SU-DHL-6 (cell line): ENCODE measurements around the gene ELAVL2.

ENCODE experiments used
- H2AFZ ChIP-seq: fragments of 200-600 bp; sonication (generic); 2 replicates; pipeline ENCODE4 v1.6.1; 2014; ENCODE audit warnings: low read depth, mild to moderate bottlenecking, moderate library complexity, mixed read lengths, antibody characterized with exemption, low read length; ENCODE audit not compliant: severe bottlenecking
- H3F3A ChIP-seq: fragments of 200-600 bp; shearing (Covaris generic); 2 replicates; pipeline ENCODE4 v1.6.0; 2016; ENCODE audit warnings: antibody characterized with exemption, mild to moderate bottlenecking; ENCODE audit not compliant: insufficient read depth
- H3K27ac ChIP-seq: fragments of 200-600 bp; sonication (generic); 2 replicates; pipeline ENCODE4 v1.5.1; 2016; ENCODE audit warnings: low read depth, mild to moderate bottlenecking, low read length, moderate library complexity, mixed read lengths
- H3K27me3 ChIP-seq: fragments of 200-600 bp; sonication (generic), shearing (Covaris generic); 2 replicates; pipeline ENCODE4 v1.6.0; 2014; ENCODE audit warnings: mild to moderate bottlenecking, low read length
- H3K36me3 ChIP-seq: fragments of 200-600 bp; sonication (generic); 2 replicates; pipeline ENCODE4 v1.6.1; 2014; ENCODE audit warnings: mild to moderate bottlenecking, low read length, mixed read lengths
- H3K4me2 ChIP-seq: fragments of 300-600, 200-600 bp; shearing (Covaris generic), sonication (generic); 2 replicates; pipeline ENCODE4 v1.6.0; 2014; ENCODE audit warnings: low read length, low read depth, mild to moderate bottlenecking; ENCODE audit not compliant: poor library complexity, severe bottlenecking
- H3K4me3 ChIP-seq: fragments of 200-600 bp; sonication (generic); 2 replicates; pipeline ENCODE4 v1.5.1; 2014; ENCODE audit warnings: antibody characterized with exemption, low read length, mild to moderate bottlenecking, mixed read lengths; ENCODE audit not compliant: insufficient read depth, poor library complexity, severe bottlenecking
- H3K79me2 ChIP-seq: fragments of 200-600 bp; sonication (generic); 2 replicates; pipeline ENCODE4 v1.6.1; 2014; ENCODE audit warnings: mild to moderate bottlenecking, low read length, moderate library complexity; ENCODE audit not compliant: insufficient read depth
- H3K9ac ChIP-seq: fragments of 200-600 bp; sonication (generic); 2 replicates; pipeline ENCODE4 v1.7.0; 2014; ENCODE audit warnings: mild to moderate bottlenecking, low read length
- H3K9me2 ChIP-seq: fragments of 200-600 bp; sonication (generic); replicated peaks from 2 replicates; pipeline ENCODE4 v1.6.1; 2014; ENCODE audit warnings: low read length; ENCODE audit not compliant: insufficient read depth
- H3K9me3 ChIP-seq: fragments of 200-600 bp; sonication (generic); 2 replicates; pipeline ENCODE4 v1.6.1; 2014; ENCODE audit warnings: low read length, mixed read lengths; ENCODE audit not compliant: insufficient read depth
- H4K20me1 ChIP-seq: fragments of 200-600 bp; sonication (generic); 2 replicates; pipeline ENCODE4 v1.6.1; 2014; ENCODE audit warnings: low read depth, mild to moderate bottlenecking, antibody characterized with exemption, low read length, moderate library complexity, mixed read lengths
- EZH2phosphoT487 ChIP-seq: fragments of 200-600 bp; sonication (generic), shearing (Covaris generic); conservative IDR thresholded peaks from 2 replicates; pipeline ENCODE4 v1.6.1; 2018; ENCODE audit warnings: mild to moderate bottlenecking, antibody characterized with exemption, low read length, moderate library complexity, mixed read lengths
- TF ChIP-seq, protein P1 (sequence below): fragments of 200-600 bp; sonication (generic); IDR thresholded peaks from one replicate; pipeline ENCODE4 v1.5.1; 2017; ENCODE audit warnings: antibody characterized with exemption, mild to moderate bottlenecking, low read length, moderate library complexity; ENCODE audit not compliant: insufficient read depth, poor library complexity, severe bottlenecking

Gene ELAVL2

GRCh38 chr9:23823269-23823668 is 2.8 kb downstream of the ELAVL2 start:
- Histone ChIP-seq H3K9ac (no peak overlapping the region), H3K27me3 (no peaks in the 10 kb centered on the region), H3F3A (no peaks in the 10 kb centered on the region), H3K9me2 (no peaks in the 10 kb centered on the region), H3K9me3 (no peaks in the 10 kb centered on the region), H3K36me3 (no peaks in the 10 kb centered on the region), H3K79me2 (no peaks in the 10 kb centered on the region), H4K20me1 (no peaks in the 10 kb centered on the region), H3K27ac (no peak overlapping the region), H2AFZ (no peak overlapping the region), H3K4me3 (no peak overlapping the region), H3K4me2 (no peak overlapping the region)
- TF ChIP-seq, protein P1, sequence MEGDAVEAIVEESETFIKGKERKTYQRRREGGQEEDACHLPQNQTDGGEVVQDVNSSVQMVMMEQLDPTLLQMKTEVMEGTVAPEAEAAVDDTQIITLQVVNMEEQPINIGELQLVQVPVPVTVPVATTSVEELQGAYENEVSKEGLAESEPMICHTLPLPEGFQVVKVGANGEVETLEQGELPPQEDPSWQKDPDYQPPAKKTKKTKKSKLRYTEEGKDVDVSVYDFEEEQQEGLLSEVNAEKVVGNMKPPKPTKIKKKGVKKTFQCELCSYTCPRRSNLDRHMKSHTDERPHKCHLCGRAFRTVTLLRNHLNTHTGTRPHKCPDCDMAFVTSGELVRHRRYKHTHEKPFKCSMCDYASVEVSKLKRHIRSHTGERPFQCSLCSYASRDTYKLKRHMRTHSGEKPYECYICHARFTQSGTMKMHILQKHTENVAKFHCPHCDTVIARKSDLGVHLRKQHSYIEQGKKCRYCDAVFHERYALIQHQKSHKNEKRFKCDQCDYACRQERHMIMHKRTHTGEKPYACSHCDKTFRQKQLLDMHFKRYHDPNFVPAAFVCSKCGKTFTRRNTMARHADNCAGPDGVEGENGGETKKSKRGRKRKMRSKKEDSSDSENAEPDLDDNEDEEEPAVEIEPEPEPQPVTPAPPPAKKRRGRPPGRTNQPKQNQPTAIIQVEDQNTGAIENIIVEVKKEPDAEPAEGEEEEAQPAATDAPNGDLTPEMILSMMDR: no peak
- no peak for TF ChIP-seq EZH2phosphoT487

DNA sequence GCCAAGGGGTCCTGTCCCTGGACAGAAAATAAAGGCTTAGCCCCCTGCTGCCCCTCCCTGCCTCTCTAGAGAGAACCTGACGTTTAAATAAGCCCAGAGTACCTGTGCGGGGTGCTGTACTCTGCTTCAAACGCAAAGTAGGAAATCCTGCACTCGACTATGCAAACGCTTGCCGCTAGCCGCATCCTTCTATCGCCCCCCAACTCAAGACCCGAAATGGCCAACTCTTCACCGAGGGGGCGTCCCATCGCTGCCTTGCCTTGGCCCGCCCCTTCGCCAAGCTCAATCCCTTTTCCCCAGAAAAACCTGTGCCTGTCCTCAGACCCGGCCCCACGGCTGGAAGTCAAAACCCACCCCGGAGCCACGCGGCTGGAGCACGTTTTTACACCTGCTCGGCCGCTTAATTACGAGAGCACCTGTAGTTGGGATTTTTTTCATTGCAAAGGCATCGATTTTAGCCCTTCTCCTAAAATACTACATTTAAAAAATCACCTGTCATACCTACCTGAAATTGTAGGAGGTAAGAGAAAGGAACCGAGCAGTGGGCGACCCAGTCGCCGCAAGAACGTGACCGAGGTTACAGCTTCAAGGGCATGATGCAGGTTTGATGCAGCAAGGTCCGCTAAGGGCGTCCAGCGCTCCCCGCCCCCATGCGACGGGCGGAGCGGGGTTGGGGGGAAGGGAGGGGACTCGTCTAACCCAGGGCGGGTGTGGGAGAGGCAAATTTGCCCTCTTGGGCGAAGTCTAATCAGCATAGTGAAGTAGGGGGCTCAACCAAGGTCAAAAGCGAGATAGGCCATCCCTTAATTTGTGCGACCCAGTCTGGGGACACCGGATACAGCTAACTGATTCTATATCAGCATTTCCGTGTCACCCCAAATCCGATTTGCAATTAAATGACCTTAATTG is 3.5 kb downstream of the ELAVL2 start:
- H3K9me3 ChIP-seq: no peaks in the 10 kb centered on the region
- no peaks in the 10 kb centered on the region for H4K20me1 ChIP-seq
- TF ChIP-seq EZH2phosphoT487: no peak
- no peaks in the 10 kb centered on the region for H3F3A ChIP-seq
- no peak overlapping the region for H3K27ac ChIP-seq
- H3K27me3 ChIP-seq: no peaks in the 10 kb centered on the region
- no peak overlapping the region for H3K9ac ChIP-seq
- no peak overlapping the region for H3K4me3 ChIP-seq
- H3K79me2 ChIP-seq: no peaks in the 10 kb centered on the region
- no peak overlapping the region for H3K4me2 ChIP-seq
- H2AFZ ChIP-seq: no peak overlapping the region
- H3K9me2 ChIP-seq: no peaks in the 10 kb centered on the region
- H3K36me3 ChIP-seq: no peaks in the 10 kb centered on the region

DNA sequence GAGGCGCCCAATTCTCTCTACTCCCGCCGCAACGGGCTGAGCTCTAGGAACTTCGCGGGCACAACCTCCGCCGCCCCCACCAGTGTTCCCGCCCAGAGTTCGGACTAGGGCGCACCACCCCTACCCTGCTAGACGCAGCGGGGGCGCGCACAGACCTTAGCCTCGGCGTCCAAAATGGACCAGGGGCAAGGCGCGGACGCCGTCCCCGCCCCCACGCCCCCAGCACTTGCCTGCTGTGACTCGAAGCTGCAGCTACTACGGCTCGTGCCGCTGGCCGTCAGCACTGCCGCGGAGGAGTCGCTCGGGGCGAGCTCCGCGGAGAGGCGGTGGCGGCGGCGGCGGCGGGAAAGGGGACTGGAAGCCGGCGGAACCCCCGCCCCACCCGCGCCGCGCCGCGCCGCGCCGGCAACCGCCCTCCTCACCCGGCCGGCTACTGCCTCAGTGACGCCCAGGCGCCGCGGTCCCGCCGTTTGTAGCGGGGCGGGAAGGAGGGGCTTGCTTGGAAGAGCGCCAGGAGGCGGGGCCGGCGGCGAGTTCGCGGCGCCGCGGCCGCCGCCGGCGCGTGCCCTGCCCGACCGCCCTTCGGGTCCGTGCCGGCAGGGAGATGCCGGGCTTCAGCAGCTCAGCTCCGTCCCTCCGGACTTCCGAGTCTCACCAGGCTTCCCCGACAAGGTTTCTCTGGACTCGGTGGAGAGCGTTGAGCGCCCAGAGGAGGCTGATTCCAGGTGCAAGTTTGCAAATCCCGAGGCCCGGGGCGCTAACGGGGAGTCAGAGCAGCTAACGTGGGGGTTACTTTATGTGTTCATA is 4.5 kb downstream of the ELAVL2 start:
- H4K20me1 ChIP-seq: no peaks in the 10 kb centered on the region
- no peaks in the 10 kb centered on the region for H3K9me2 ChIP-seq
- no peak overlapping the region for H3K27ac ChIP-seq
- no peaks in the 10 kb centered on the region for H3K9me3 ChIP-seq
- no peaks in the 10 kb centered on the region for H3F3A ChIP-seq
- H3K79me2 ChIP-seq: no peaks in the 10 kb centered on the region
- H3K9ac ChIP-seq: no peak overlapping the region
- no peak overlapping the region for H3K4me2 ChIP-seq
- no peak for TF ChIP-seq EZH2phosphoT487
- TF ChIP-seq, protein P1: no peak
- no peaks in the 10 kb centered on the region for H3K36me3 ChIP-seq
- H2AFZ ChIP-seq: no peak overlapping the region
- no peak overlapping the region for H3K4me3 ChIP-seq
- H3K27me3 ChIP-seq: no peaks in the 10 kb centered on the region
